Limb (tissue), 2 donors: ENCODE data around the gene RAB4A.
A peak's percentile ranks its signal among the peaks of the same experiment; 100 is the strongest.

Experiments
- DNase-seq, 2 donors: peaks; one replicate each; pipeline ENCODE4 v3.0.0-alpha.2; 2016; ENCODE audit errors: extremely low spot score in 2 of 2

RAB4A gene

DNA sequence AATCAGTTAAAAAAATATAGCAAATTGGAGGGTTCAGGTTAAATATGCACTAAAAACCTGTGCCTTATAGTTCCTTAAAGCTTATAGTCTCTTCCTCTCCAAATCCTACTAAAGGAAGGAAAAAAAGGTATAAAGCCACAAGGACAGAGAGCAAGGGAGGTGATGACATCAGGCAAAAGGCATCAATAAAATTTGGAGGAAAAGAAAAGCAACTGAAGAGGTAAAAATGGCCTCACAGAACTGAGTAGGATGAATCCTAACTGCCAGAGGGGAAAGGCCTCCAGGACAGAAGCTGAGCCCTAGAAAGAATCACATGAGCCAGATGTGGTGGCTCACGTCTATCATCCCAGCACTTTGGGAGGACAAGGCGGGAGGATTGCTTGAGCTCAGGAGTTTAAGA is 63.8 kb downstream of the RAB4A start:
- no peak for DNase-seq

DNA sequence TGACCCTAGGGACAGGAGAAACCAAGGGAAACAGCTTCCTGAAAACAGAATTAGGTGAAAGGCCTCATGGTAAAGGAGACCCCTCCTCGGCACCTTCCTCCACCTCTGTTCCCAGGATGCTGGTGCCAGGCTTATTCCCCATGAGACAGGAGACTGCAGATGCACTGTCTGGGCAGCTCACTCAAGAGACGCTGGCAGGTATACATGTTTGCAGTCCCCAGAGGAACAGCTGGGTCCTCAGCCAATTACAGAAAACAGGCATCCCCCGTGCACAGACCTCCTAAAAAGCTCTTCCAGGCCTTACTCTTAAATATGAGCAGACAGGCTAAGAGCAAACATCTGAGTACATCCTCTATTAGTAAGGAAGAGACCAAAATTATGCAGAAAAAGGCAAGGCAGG is 65.4 kb downstream of the RAB4A start:
- DNase-seq: no peak

GRCh38 chr1:229339086-229339485 is 68.2 kb downstream of the RAB4A start:
- DNase-seq: no peak

- no peak for DNase-seq
Measured at GRCh38 chr1:229339520-229339919, 68.6 kb downstream of the RAB4A start.

DNA sequence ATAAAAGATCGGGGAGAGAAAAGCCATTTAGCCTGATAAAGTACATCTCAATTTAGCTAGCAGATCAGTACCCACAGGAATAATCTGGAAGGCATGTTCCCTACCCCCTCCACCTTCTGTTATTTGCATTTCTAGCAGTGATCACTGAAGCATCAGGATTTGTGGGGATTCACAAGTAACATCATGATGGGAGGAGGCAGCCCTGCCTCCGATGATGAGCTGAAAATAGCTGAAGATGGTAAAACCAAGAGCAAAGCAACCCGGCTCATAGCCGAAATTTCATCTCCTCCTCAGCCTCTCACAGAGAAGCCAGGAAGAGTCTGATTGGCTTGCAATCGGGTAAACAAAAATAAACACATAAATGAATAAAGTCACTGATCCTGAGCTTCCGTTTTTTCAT is 69.6 kb downstream of the RAB4A start:
- no peak for DNase-seq

DNA sequence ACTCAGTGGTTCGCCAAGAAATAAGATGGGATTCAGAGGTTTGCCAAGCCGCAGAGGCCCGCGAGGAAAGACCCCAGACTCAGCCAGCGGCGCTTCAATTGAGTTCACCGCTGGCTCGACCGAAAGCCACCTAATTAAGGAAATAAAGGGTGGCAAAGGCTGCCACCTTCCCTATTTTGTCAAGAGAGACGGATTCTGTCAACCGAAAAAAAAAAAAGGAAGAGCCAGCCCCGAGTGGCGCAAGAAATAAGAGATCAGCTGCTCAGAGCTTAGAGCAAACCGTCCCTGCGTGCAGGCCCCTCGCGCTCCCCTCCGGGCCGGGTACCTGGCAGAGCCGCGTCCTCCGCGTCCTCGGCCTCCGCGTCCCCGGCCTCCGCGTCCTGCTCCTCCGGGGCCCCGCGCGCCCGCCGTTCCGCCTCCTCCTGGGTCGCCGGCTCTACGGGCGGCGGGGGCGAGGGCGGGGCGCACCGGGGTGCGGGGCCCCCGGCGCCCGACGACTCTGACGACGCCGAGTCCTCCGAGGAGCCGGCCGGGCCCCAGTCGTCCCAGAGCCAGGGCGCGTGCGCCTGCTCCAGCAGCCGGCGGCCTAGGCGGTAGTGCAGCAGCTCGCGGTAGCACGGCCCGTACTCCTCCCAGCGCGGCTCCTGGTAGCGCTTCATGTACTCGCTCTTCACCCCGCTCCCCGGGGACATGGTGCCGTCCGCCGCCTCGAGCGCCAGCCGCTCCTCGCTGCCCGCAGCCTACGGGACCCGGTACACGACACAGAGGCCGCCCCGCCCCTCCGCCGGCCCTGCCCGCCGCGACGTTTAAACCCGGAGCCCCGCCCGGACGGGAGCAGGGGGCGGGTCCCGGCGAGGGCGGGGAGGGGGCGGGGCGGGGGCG is 71.1 kb downstream of the RAB4A start:
- DNase-seq: peak; percentile 53 to 91

DNA sequence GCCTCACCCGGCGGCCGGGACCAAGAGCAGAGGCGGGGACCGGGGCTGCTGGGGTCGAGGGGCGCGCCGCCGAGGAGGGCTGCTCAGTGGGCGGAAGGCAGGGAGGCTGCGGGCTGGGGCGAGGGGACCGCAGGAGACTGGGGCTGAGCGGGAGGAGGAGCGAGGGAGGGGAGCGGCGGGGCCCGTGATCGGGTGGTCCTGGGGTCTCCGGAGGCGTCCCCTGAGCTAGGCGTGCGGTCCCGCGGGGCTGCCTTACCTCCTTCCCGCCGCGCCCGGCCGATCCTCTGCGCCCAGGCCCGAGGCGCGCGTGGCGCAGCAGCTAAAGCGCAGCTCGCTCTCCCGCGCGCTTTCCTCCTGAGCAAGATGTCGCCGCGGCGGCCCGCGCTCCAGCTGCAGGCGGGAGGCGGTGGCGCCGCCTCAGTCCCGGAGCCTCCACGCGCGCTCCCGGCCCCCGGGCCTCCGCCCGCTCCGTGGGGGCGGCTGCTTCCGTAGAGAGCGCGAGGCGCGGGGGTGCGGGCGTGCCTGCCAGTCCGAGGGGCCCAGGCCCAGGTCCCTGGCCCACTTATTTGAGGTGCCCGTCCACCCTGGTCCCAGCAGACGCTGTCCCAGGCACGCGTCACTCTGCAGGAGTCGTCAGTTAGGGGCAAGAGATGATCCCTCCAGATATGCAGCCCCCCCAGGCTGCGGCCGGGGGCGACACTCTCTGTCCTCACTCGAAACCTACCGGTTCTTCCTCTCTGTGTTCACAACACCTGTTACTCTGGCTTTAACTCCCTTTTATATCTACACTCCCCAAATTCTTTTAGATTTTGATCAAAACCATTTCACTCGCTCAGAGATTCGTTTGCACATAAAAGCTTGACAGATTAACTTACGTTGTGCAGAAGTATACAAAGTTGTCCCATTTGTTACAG is 72.0 kb downstream of the RAB4A start, which contains the start of gene CCSAP:
Gene CCSAP, minus strand, starts transcription at position 392 of the 914 bp plus-strand sequence. CDS start 582 bp downstream, outside the sequence.
- DNase-seq: peak in 1 of 2 donors; percentile 45

DNA sequence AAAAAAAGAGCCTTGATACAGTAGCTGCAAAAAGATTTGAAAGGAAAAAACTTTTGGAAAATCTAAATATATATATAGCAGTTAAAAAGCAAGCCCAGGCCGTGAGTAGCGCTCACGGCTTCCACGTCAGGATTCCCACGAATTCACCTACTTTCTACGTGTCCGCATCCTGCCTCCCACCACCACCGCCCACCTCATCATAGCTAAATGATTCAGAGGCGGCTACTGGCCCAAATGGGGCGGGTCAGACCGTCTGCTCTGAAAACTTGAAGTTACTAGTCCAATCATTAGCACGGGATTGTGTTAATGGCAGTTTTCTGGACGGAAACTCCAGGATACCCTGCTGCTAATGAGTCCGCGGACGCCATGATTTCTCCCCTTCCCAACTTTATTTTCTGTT is 73.2 kb downstream of the RAB4A start:
- DNase-seq: no peak

- no peak for DNase-seq
Measured at GRCh38 chr1:229344937-229345684, 74.2 kb downstream of the RAB4A start.

DNA sequence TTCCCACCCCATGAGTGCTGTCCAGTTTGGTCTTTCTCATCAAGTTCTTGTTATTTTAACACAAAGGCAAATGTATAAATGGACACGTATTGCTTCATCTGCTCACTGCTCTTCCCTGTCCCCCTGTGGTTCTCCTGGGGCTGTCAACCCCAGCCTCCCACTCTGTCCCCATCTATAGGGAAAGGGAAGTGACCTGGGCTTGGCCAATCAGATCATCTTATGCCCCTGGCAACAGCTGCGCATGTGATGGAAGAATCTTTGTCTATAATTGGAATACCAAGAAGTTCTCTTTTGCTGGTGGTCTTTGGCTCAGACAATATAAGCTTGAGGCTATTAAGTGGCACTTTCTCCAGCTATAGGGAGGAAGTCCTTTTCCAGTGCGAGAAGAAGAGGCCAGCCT is 76.6 kb downstream of the RAB4A start:
- DNase-seq: no peak

GRCh38 chr1:229349463-229350385 is 78.8 kb downstream of the RAB4A start:
- DNase-seq: no peak

- no peak for DNase-seq
Measured at GRCh38 chr1:229352975-229353374, 82.1 kb downstream of the RAB4A start.

DNA sequence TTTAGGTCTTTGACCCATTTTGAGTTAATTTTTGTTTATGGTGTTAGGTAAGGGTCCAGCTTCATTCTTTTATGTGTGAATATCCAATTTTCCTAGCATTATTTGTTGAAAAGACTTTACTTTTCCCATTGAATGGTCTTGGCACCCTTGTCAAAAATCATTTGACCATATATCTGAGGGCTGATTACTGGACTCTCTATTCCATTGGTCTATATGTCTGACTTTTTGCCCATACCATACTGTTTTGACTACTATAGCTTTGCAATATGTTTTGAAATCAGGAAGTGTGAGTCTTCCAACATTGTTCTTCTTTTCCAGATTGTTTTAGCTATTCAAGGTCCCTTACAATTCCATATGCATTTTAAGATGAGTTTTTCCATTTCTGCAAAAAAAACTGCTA is 83.3 kb downstream of the RAB4A start:
- no peak for DNase-seq
